Adrenal gland (tissue), 12 donors: ENCODE results near the gene FGD4. TPM values are rescaled to one million over a fixed set of nuclear protein-coding genes. Genes with fewer than 3 reads are reported as not detected.

ENCODE experiments used
- DNase-seq, 7 donors: peaks; one replicate each; pipeline ENCODE4 v3.0.0-alpha.2; 2019 to 2020
- H3K27ac ChIP-seq, 5 donors: fragments of 200-600 bp; sonication (generic) in 4 of 5; 1 replicate in 3 of 5; 2 replicates in 2 of 5; pipeline versions ENCODE4 v1.5.1 to v1.8.0; 2016 to 2020; ENCODE audit warnings: mild to moderate bottlenecking in 1 of 5
- H3K27me3 ChIP-seq: fragments of 200-600 bp; 2 replicates; pipeline ENCODE4 v1.8.0; 2021
- H3K36me3 ChIP-seq, 2 donors: fragments of 200-600 bp; replicated peaks in 1 of 2; 1 replicate in 1 of 2; 2 replicates in 1 of 2; pipeline versions ENCODE4 v1.5.1 to v1.8.0; 2018 to 2022
- H3K4me1 ChIP-seq, 2 donors: fragments of 200-600 bp; replicated peaks in 1 of 2; 1 replicate in 1 of 2; 2 replicates in 1 of 2; pipeline versions ENCODE4 v1.5.1 to v1.8.0; 2018 to 2021
- H3K4me3 ChIP-seq, 4 donors: fragments of 200-600 bp; sonication (generic) in 3 of 4; one replicate each; pipeline ENCODE4 v1.5.1; 2016 to 2018
- H3K9me3 ChIP-seq, 3 donors: fragments of 200-600 bp; sonication (generic) in 1 of 3; replicated peaks in 1 of 3; 1 replicate in 2 of 3; 2 replicates in 1 of 3; pipeline versions ENCODE4 v1.5.1 to v1.8.0; 2016 to 2021
- POLR2A ChIP-seq, 2 donors: fragments of 450-650 bp; IDR thresholded peaks; one replicate each; pipeline ENCODE4 v1.6.1; 2017; ENCODE audit warnings: antibody characterized with exemption in 2 of 2, mild to moderate bottlenecking in 2 of 2, moderate library complexity in 1 of 2
- WGBS, 4 donors: extraction: QIAGEN DNeasy Blood & Tissue Kit in 2 of 4; methylation state at CpG; one replicate each; pipeline versions ENCODE4 v1.1.5 to v1.1.7; 2013 to 2017; 5-methylcytosine and 5-hydroxymethylcytosine counted together
- intact Hi-C, 2 donors: fragments of 100-400 bp; cut with DNase I; formaldehyde crosslinking; loops; one replicate each; pipeline versions ENCODE4 v1.14.1 to v1.15.0; 2022 to 2023
- polyA plus RNA-seq, 3 donors: library from polyadenylated mRNA; stranded (reverse); fragments of 200-250 nt in 2 of 3; fragments of 350-450 nt in 1 of 3; fragmentation: Illumina TruSeq in 1 of 3; extraction: RNeasy Lipid Tissue Mini Kit (QIAGEN cat#74804) in 1 of 3; gene quantifications; one replicate each; pipeline ENCODE4 v1.2.3, GENCODE V29; 2013 to 2014
- total RNA-seq, 9 donors: library from RNA; depleted of rRNA in 4 of 9; stranded (reverse); fragments of >200 nt in 4 of 9; fragments of 120-200 nt in 1 of 9; fragmentation: NEBNext Ultra II Directional in 1 of 9; extraction: Animal tissue kit (Norgen Biotek cat#: 25700) in 1 of 9; gene quantifications; one replicate each; pipeline versions ENCODE4 v1.1.0 to v1.2.4, GENCODE V29; 2013 to 2023
- TF ChIP-seq, protein P1 (sequence below), 6 experiments: fragments of 450-650 bp in 4 of 6; fragments of 200-600 bp in 2 of 6; sonication (generic) in 1 of 6; IDR thresholded peaks; 1 replicate in 5 of 6; 2 replicates in 1 of 6; pipeline versions ENCODE4 v1.5.1 to v1.8.0; 2016 to 2021; ENCODE audit warnings: antibody characterized with exemption in 6 of 6, mild to moderate bottlenecking in 2 of 6, moderate library complexity in 1 of 6
- donor health status: healthy with polysubstance abuse.
- donor health status: Bipolar disorder and iron deficiency.
- donor health status: DM: yes; HTN: yes; CAD: no.
- donor health status: DM: no; HTN: no; CAD: no.
- donor health status: DM: no; HTN: no; CAD: no.
- donor health status: DM: yes; HTN: yes; CAD: no.

FGD4 gene
- total and polyA plus RNA-seq, 12 donors = 1.7 to 38.5 (median 16.6) TPM

DNA sequence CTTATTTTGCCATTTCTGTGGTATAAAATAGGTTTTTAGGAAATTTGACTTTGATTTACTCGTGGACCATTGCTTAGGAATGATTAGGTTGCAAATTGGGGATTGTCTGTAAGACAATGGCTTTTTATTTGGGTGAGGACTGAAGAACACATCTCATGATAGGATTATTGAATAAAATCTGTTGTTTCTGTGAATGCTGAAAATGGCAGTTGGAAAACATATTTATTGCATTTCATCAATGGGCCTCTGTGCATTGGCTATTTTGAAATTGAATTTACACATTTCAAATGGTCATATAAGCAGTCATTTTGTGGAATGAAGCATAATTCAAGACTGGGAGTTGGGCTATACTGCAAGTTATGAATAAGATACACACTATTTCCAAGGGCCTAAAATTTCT, 46.0 kb downstream of the FGD4 start:
- intact Hi-C loops = no loop called here
- Histone ChIP-seq H3K4me3 (no peak overlapping the region), H3K4me1 (no peaks in the 10 kb centered on the region), H3K27ac (no peak overlapping the region), H3K36me3 (no peaks in the 10 kb centered on the region), H3K9me3 (no peaks in the 10 kb centered on the region), H3K27me3 (no peaks in the 10 kb centered on the region)
- 87 to 91% (median 88%) methylated on average over 1 of the region's 1 CpG for WGBS, 4 donors
- DNase-seq = no peak
- TF ChIP-seq POLR2A (IDR thresholded peaks at IDR 0.05) = no peak
- TF ChIP-seq, protein P1, sequence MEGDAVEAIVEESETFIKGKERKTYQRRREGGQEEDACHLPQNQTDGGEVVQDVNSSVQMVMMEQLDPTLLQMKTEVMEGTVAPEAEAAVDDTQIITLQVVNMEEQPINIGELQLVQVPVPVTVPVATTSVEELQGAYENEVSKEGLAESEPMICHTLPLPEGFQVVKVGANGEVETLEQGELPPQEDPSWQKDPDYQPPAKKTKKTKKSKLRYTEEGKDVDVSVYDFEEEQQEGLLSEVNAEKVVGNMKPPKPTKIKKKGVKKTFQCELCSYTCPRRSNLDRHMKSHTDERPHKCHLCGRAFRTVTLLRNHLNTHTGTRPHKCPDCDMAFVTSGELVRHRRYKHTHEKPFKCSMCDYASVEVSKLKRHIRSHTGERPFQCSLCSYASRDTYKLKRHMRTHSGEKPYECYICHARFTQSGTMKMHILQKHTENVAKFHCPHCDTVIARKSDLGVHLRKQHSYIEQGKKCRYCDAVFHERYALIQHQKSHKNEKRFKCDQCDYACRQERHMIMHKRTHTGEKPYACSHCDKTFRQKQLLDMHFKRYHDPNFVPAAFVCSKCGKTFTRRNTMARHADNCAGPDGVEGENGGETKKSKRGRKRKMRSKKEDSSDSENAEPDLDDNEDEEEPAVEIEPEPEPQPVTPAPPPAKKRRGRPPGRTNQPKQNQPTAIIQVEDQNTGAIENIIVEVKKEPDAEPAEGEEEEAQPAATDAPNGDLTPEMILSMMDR (IDR thresholded peaks at IDR 0.05) = no peak

DNA sequence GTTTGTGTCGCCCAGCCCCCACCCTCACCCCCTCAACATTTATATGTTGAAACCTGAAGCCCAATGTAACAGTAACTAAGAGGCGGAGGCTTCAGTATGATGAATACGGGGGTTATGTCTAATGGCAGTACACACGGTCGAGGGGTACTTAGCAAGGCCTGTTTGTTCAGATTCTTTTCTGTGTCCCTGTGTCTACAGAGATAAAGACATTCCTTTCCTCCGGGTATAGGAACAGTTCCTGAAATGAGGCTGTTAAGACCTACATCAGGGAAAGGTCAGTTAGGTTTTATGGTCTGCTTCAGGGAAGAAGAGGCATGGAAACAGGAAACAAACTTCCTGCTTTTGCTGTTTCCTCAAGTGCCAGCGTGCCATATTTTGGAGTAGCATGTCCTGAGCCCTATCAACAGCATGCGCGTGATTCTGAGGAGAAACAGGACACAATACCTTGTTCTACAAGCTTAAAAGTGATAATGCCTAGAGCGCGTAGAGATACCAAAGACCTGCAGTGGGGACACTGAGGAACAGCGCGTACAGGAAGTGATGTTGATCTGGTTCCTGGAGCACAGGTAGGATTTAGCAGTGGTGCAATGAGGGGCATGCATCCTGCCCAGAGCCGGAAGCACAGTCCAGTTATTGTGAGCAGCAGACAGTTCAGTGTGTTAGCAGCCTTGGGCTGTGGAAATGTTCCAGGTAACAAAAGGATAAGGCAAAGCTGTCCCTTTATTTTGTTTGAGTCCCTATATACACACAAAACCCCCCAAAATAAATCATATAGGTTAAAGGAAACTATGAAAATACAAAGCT, 47.2 kb downstream of the FGD4 start:
- Histone ChIP-seq H3K9me3 (no peaks in the 10 kb centered on the region), H3K4me3 (no peak overlapping the region), H3K27ac (no peak overlapping the region), H3K4me1 (no peaks in the 10 kb centered on the region), H3K36me3 (no peaks in the 10 kb centered on the region), H3K27me3 (no peaks in the 10 kb centered on the region)
- intact Hi-C loops = no loop called here
- no peak for DNase-seq
- WGBS, 4 donors = 83 to 87% (median 84%) methylated on average over 14 of the region's 14 CpGs
- no peak for TF ChIP-seq POLR2A (IDR thresholded peaks at IDR 0.05)
- TF ChIP-seq, protein P1 (IDR thresholded peaks at IDR 0.05) = no peak

DNA sequence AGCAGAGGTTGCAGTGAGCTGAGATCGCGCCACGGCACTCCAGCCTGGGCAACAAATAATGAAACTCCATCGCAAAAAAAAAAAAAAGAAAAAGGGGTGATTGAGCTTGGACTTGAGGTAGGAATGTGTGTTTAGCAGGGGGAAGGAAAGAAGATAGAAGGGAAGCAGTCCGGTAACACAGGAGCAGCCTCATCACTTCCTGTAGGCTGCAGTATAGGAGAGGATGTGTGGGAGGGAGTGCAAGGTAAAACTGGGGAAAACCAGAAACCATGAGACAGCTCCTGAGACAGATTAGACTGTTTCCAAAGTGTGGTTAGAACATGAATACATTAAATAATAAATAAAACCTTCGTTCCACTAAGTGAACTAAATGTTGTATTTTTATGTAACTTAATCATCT, 49.2 kb downstream of the FGD4 start:
- intact Hi-C loops = no loop called here
- H3K36me3 ChIP-seq = no peaks in the 10 kb centered on the region
- WGBS, 4 donors = 82 to 90% (median 85%) methylated on average over 6 of the region's 6 CpGs

DNA sequence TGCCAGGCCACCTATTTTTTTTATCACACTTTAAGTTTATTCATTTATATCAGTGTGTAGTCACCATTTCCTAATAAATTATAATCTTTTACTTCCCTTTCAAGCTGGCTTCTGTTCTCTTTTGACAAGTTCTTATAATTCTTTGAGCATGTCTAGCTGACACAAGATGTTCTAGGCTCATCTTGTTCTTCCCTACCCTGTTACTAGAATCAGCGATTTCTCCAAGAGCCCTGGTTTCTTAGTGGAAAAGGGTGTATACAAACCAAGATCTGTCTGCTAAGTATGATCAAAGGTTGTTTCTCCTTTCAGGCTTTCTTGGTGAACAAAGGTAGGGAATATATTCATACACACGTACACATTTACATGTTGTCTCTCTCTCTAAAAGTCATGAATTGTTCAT, 51.0 kb downstream of the FGD4 start:
- Histone ChIP-seq H3K27ac (no peak overlapping the region), H3K4me3 (no peak overlapping the region), H3K36me3 (no peaks in the 10 kb centered on the region), H3K27me3 (no peaks in the 10 kb centered on the region), H3K4me1 (no peaks in the 10 kb centered on the region), H3K9me3 (no peaks in the 10 kb centered on the region)
- intact Hi-C loops = loop anchor here in 1 of 2 donors (10.0 kb wide), 1 partner anchor 204 kb away; no protein-coding TSS in a partner anchor
- 73 to 81% (median 76%) methylated on average over 2 of the region's 2 CpGs for WGBS, 4 donors
- TF ChIP-seq POLR2A (IDR thresholded peaks at IDR 0.05) = no peak
- TF ChIP-seq, protein P1 (IDR thresholded peaks at IDR 0.05) = no peak
- DNase-seq = no peak

More for the DNA sequence above, 49.2 kb downstream of the FGD4 start:
- no peak for DNase-seq
- no peak overlapping the region for H3K4me3 ChIP-seq
- no peaks in the 10 kb centered on the region for H3K27me3 ChIP-seq
- no peaks in the 10 kb centered on the region for H3K4me1 ChIP-seq
- H3K27ac ChIP-seq = no peak overlapping the region
- TF ChIP-seq, protein P1 (IDR thresholded peaks at IDR 0.05) = no peak
- TF ChIP-seq POLR2A (IDR thresholded peaks at IDR 0.05) = no peak
- no peaks in the 10 kb centered on the region for H3K9me3 ChIP-seq
